NCI-H2227 (cell line): Measurements from ENCODE around the gene SERPINA5.
"Not testable (repeated sequence)": the region's sequence is repeated elsewhere in the genome, so short reads cannot be mapped to it uniquely, and the experiment has no call there.

Experiments
- DNase-seq: peaks from one replicate; lab custom pipeline; 2025; ENCODE audit not compliant: unreplicated experiment; lab: John Stamatoyannopoulos, UW

The SERPINA5 gene

DNA sequence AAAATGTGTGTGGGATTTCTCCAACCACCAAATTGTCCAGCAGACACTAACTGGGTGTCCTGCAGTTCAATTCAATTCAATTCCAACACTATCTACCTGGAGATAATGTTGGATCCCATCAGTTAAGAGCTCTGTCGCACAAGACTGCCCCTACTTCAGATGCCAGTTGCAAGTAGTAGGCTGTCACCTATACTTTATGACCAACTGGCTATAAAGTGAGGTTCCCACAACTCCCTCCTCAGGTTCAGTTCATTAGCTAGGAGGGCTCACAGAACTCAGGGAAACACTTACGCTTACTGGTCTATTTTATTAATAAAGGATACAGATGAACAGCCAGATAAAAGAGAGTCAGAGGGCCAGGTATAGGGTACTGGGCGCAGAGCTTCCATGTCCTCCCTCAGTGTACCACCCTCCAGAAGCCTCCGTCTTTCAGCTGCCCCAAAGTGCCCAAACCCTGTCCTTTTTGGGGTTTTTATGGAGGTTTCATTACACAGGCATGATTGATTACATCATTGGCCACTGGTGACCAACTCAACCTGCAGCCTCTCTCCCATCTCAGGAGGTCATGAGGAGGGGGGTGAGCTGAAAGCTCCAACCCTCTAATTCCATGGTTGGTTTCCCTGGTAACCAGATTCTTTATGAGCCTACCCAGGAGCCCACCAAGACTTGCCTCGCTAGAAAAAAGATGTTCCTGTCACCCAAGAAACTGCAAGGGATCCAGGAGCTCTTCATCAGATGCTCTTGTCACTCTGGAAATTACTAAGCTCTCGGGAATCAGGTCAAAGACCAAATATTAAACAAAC, 7.5 kb upstream of the SERPINA5 start:
- DNase-seq = no peak

DNA sequence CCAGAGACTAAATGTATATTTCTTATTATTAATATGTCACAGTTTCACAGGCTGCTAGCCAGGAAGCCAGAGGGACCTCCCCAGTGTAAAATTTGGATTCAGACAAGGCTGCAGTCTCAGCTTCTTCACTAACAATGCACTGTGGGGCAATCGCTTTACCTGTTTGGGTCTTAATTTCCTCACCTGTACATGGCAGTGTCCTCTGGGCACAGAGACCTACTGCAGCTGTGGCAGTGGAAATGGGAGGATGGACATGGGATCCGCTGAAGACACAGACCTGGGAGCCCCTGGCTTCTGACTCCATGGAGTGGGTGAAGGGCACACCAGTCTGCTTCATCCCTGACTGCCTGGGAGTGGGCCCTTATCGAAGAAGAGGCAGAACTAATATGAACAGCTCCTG, 6.9 kb upstream of the SERPINA5 start:
- no peak for DNase-seq

DNA sequence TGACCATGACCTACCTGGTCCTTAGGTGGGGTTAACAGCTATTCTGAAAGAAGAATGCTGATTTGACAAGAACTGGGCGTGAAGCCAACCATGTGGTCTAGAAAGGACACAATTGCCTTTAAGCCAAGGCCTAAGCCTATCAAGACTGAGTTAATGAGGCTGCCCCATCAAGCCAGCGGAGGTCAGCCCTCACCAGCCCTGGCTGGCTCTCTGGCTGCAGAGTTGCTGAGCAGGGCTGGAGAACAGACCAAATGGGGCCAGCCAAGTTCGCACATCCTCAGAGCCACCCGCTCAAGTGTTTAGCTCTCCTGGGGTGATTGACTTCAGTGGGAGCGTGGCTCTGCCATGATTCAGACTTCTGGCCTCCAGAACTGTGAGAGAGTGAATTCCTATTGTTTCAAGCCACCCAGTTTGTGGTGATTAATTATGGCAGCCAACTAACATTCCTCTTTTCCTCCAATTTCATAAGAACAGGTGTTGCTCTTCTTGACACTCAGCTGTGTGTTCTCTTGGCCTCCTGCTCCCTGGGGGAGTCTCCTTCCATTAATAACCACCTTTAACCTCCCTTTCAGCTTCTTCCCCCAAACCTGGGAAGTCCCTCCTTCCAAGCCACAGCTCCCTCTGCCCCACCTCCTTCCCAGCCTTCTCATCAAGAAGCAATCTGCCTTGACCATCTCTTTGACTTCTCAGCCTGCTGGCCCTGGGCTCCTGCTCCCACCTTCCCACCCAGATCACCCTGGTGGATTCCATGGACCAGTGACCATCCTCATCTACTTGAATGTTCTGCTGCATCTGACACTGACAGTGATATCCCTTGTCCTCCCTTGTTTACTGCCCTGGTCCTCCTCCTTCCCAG, 5.3 kb upstream of the SERPINA5 start:
- DNase-seq = no peak

DNA sequence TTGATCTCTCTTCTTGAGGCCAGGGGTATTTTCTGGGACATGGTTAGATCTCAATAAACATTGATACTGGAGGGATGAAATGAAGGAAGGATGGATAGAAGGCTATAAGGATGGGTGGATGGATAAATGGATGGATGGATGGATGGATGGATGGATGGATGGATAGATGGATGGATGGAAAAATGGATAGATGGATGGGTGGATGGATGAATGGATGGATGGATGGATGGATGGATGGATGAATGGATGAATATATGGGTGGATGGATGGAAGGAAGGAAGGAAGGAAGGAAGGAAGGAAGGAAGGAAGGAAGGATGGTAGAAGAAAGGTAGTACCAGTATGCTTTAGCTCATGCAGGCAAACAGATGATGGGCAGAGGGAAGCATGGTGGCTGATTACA, 3.8 kb upstream of the SERPINA5 start:
- DNase-seq = not testable (repeated sequence)

DNA sequence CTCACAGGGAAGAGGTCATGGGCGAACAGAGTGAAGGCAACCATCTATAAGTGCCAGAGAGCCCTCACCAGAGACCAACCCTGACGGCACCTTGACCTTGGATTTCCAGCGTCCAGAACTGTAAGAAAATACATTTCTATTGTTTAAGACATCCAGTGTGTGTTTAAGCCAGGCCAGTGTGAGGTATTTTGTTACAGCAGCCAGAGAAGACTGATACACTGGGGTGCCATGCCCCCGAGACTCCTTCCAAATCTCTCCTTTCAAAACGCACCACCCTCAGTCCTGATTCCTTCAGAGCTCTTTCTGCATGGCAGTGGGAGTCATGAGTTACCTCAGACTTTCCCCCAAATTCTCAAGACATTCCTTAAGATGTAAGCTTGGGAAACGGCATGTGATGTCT, 2.5 kb upstream of the SERPINA5 start:
- no peak for DNase-seq

DNA sequence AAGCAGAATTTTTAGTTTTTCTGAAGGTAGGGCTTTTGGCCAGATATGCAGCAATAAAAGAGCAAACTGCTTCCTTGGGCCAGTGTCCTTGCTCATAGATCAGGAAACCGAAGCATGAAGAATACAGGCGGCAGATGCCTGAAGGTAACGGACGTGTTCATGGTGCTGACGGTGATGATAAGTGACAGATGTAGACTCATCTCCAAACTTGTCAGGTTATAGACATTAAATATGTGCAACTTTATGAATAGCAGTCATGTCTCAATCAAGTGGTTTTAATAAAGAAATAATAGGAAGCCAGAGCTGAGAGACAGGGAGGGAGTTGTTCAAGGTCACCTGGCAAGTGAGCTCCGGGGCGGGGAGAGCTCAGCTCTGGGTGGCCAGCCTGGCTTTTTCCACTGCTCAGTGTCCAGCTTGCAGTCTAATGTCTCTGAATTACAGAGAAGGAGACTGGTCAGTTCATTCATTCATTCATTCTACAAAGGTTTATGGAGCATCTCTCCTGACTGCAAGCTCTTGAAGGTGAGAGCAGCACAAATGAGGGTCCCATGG, 1.0 kb downstream of the SERPINA5 start:
- DNase-seq = no peak

DNA sequence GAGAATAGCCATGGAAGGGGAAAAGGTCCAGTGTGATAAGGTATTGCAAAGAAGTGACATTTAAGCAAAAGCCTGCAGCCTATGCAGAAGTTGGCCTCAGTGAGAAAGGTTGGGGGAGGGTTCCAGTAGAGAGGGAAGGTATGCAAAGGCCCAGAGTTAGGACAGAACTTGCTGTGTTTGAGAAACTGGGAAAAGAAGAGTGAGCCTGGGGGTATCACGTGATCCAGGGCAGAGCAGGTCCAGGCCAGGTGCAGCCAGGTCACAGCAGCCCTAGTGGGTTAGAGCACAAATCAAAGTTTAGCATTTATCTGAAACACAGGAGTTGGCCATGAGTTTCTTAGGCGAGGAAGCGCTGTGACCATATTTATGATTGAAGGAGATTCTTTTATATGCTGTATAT, 1.6 kb downstream of the SERPINA5 start:
- no peak for DNase-seq

DNA sequence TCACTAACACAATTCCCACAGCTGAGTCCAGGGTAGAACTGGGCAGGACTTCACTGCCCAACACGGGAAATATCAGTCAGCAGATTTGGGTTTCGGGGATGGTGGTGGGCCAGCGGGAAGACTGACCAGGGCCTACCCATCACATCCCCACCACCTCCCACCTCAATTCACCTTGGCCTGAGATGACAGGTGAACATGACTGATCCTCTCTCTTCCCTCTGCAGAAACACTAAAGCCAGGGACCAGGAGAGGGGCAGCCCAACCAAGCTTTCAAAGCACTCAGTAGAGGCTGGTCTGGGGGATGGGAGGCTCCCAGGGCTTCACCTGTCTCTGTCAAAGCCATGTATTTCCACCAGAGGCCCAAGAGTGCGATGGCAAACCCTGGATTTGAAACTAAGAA, 2.3 kb downstream of the SERPINA5 start:
- DNase-seq = no peak

DNA sequence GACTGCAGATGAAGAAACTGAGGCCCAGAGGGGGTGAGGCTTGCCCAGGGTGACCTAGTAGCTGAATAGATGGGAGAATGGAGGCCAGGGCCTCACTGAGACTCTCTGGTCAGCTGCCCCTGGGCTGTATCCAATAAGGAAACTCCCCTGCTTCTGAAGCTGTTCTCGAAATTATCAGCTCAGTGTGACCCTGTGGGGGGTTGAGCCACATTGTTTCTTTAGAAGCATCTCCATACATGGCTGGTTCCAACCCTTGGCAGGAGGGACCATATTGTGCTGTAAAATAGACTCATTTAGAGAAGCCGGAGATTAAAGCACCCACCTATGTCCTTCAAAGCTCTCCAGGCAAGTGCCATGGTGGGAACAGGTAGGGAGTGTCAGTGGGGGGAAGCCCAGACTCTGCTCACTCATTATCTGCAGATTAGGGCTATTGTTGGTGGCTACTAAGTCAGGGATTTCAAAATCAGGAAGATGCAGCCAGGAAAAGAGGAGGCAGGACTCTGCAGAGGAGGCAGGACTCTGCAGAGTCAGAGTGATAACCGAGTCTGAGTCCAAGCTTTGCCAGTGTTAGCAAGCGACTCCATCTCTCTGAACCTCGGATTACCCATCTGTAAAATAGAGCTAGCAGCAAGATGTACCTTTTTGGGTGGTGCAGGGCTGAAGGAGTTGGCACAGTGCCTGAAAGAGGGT, 3.5 kb downstream of the SERPINA5 start:
- no peak for DNase-seq

DNA sequence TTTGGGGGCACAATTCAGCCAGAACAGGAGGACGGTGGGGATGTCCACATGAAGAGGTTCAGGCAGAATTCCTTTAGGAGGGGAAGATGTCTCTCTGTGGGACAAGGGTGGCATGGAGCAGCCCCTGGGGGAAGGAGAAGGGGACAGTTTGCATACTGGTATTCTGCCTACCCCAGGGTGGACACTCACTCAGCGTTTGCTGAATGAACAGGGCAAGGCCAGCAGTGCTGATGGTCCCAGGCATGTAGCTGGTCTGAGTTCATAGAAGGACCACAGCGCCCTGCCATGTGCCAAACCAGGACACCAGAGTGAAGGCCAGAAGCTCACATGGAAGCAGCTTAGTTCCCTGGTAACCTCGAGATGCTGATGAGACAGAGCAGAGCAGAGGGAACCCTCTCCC, 5.4 kb downstream of the SERPINA5 start:
- DNase-seq = no peak

DNA sequence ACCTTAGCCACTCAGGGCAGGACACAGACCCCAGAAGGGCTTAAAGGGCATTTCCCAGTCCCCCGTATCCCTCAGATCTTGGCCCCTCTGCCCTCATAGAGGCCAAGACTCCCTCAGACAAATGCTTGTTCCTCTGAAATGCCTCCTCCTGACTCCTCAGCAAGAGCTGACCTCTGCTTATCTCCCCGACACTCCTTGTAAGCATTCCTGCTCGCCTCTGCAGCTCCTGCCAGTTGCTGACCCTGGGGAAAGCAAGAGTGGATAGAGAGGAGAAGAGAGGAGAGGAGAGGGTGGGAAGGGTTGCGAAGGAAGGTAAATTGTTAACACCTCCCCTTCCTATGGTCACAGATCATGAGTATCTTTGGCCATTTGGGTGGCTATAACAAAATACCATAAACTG, 7.1 kb downstream of the SERPINA5 start:
- DNase-seq = no peak

DNA sequence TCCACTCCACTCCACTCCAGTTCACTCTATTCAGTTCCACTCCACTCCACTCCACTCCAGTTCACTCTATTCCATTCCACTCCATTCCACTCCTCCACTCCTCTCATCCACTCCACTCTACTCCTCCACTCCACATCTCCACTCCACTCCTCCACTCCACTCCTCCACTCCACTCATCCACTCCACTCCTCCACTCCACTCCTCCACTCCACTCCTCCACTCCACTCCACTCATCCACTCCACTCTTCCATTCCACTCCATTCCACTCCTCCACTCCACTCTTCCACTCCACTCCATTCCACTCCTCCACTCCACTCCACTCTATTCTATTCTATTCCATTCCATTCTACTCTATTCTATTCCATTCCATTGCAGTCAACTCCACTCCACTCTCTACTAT, 9.8 kb downstream of the SERPINA5 start:
- DNase-seq = no peak

DNA sequence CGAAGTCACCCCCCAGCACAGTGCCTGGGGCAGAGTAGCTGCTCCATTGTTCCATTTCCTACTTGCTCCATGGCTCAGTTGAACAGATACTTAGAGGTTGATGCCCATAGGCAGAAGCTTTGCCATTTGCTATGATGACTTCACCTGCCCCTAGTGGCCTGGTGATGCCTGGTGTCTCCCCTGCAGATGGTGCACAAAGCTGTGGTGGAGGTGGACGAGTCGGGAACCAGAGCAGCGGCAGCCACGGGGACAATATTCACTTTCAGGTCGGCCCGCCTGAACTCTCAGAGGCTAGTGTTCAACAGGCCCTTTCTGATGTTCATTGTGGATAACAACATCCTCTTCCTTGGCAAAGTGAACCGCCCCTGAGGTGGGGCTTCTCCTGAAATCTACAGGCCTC, 10.6 kb downstream of the SERPINA5 start:
- DNase-seq = no peak

DNA sequence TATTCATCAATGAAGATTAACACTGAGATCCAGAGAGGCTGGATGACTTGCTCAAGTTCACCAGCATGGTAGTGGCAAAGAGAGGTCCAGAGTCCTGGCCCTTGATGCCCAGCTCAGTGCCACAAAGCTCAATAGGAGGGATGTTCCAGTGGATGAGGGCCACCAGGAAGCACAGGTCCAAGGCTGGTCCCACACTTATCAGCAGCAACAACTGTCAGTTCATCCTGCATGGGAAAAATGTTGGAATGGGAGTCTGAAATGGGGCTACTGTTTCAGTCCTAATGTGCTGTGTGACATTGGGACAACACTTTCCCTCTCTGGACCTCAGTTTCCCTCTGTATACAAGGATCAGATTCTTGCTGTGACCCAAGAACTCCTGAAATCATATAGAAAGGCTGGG, 11.2 kb downstream of the SERPINA5 start:
- no peak for DNase-seq

DNA sequence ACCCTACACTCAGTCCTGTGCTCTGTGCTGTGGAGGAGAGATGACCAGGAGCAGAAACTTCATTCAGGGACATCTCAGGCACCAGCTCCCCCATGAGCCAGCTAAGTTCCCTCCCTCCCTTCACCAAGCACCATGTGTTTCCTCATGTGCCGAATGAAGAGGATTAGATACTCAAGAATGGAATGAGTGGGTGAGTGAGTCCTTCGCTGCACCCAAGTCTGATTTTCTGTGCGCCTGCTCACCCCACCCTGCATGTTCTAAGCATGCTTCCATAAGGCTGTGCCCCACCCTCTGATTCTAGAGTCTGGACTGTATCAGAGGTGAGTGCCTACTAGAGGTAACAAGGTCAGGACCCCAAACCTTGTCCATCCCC, 12.1 kb downstream of the SERPINA5 start:
- DNase-seq = no peak

DNA sequence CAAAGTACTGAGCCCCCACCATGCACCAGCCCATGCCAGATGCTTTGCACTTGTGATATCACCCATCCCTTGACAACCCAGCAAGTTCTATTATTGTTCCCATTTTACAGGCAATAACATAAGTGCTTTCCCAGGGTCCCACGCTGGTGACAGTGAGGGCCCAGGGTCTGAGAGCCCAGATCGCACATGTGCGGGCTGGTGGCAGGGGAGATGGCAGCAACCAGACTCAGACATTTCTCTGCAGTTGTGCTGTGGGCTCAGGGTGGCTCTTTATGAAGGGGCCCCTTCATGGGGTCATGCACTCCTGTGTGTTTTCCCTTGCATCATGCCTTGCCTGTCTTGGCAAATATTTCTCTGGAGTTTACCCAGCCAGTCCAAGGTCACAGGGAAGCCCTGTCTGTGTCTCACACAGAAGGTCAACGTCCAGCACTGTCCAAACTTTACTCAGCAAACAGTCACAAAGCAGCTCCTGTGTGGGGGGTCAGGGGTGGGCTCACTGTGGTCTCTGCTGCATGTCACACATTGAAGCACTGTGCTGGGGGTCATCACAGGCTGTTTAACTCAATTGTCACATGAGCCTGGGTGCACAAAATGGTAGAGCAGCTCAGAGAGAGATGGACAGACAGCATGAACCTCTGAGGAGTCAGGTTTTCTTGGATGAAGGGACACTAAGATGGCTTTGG, 12.7 kb downstream of the SERPINA5 start:
- DNase-seq = no peak

DNA sequence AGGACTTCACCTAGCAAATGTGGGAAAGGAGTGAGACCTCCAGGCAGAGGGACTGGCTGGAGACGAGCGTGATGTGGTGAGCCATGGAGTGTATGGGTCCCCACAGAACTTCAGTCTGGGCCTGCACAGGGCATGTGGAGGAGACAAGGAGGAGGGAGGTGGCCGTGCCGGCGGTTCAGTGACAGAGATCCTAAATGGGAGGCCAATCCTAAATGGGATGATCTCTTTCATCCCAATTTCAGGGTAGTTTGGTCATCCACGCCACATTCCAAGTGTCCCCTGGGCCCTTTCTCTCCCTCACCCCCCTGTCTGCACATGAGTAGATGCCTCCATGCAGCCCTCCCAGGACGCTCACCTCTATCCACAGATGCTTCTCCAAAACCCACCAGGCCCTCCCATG, 13.2 kb downstream of the SERPINA5 start:
- DNase-seq = no peak

DNA sequence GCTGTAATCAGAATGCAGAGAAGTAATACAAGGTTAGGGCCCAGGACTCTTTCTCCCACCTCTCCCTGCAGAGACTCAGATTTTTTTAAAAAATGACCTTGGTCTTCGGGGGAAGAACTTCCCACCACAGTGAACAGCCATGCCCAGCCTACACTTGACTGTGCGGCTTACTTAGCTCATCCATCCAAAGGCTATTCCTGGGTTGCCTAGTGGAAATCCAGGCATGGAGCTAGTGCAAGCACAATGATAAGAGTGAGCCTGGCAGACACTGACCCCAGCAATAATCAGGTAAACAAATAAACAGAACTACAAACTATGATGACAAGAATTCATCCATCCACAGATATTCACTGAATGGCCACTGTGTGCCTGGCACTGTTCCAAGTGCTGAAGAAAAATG, 14.7 kb downstream of the SERPINA5 start:
- DNase-seq = no peak

DNA sequence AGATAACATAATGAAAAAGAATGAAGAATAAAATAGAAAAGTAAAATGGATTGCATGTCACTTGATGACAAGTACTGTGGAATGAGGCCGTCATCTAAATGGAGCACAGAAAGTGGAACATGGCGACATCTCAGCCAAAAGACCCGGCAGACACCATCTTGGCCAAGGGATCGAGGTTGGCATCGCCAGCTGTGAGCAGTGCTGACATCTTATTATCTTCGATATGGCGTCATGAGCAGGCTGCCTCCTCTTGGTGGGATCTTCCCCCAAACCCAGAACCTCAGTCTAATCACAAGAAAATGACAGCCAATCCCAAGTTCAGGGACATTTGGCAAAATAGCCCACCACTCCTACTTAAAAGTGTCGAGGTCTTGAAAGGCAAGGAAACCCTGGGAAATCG, 15.1 kb downstream of the SERPINA5 start:
- no peak for DNase-seq

DNA sequence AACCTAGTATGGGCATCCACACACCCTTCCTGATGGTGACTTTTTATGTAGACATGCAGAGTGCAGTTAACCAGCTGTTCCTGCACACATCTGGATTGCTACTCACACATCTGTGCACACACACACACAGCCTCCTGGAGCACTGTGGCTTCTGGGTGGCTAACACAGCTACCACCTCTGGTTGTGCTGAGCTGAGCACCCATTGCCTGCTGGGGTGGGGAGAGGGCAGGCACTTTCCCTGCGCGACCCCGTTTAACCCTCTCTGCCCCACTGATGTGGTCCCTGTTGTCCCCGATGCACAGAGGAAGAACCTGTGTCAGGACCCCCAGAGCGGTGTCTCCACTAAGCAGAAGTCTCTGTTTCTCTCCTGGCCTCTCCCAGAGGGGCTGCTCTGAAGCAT, 16.6 kb downstream of the SERPINA5 start:
- DNase-seq = no peak

DNA sequence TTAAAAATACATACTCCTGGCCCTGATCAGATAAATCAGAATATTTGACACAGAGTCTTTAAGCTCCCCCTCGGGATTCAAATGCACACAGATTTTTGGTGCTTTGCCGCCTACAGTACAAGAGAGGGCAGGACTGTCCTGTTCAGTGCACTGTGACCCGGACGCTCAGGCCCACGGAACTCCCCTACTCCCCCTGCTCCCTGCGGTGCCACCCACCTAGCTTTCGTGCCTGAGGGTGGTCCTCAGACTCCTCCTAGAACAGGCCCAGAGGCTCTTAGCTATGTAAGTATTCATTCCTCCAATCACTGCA, 17.2 kb downstream of the SERPINA5 start:
- DNase-seq = no peak
